Medulla oblongata (tissue), 1 donor: Measurements from ENCODE around the gene TPRX1.
"Not testable (repeated sequence)": the region's sequence is repeated elsewhere in the genome, so short reads cannot be mapped to it uniquely, and the experiment has no call there.

Experiments used
- DNase-seq: peaks from one replicate; pipeline ENCODE4 v3.0.0-alpha.2; 2015; ENCODE audit errors: extremely low spot score

The TPRX1 gene

DNA sequence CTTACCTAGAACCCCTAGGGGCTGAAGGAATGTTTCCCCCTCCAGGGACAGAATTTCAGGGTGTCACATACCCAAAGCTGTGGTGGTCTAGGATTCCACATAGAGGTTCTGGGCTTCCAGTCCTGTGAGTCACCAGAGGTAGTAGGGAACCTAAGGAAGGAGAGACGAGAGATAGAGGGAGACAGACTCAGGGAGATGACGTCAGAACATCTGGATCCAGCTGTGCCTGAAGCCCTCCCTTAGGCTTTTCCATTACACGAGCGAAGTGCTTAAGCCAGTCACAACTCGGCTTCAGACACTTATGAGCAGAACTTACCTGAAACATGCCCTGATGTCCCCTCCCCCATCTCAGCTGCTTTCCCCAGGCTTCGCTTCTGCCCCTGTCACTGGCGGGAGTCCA is 37.7 kb downstream of the TPRX1 start:
- DNase-seq = no peak

DNA sequence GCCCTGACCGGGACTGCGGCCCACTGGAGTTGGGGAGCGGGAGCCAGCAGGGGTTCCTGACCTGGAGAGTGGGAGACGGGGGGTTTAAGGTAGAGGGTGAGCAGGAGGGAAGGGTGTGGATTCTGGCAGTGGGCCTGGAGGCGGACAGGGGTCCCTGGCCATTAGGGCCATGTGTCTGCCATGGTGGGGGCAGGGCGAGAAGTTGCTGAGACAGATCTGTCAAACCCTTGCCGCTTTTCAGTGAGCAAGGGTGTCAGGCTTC is 38.1 kb downstream of the TPRX1 start:
- DNase-seq = no peak

DNA sequence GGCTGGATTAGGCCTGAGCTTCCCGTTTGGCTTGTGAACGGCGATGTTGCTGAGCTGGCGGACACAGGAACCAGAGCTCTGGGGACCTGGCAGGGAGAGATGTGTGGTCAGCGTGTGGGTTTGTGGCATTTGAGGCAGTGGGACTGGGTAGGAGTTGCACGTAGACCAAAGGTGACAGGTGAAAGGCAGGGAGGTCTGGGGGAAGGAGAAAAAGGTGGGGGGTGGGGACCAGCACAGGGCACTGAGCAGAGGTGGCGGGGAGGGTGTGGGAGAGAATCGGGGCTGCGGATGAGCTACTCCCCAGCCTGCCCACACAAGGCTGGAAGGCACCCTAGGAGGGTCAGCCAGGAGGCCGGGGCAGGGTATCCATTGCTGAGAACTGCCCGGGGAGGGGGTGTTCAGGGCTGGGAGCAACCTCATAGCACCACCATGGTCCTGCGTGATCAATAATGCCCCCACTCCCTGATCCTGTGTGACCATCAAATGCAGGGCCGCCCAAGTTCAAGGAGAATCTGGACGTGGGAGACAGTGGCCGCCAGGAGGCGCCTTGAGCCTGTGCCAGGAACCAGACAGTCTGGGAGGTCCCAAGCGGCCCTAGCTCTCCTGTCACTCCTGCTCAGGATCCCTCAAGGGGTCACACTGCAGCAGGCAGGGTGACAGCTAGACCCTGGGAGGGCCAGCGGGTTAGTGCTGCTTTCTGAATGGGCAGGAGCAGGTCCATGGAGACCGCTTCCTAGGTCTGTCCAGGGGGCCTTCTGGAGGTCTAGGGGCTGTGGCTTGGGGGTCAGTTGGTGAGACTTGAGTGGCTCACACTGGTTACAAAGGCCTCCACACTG is 38.6 kb downstream of the TPRX1 start:
- peak; percentile 76 for DNase-seq

DNA sequence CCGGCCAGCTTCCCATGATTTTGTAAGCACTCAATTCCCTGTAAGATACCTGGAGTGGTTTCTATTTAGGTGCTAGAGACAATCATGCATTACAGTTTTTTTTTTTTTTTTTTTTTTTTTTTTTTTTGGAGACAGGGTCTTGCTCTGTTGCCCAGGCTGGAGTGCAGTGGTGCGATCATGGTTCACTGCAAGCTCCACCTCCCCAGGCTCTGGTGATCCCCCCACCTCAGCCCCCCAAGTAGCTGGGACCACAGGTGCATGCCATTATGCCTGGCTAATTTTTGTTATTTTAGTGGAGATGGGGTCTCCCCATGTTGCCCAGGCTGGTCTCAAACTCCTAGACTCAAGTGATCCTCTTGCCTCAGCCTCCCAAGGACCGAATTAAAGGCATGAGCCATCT is 39.6 kb downstream of the TPRX1 start:
- DNase-seq = not testable (repeated sequence)

DNA sequence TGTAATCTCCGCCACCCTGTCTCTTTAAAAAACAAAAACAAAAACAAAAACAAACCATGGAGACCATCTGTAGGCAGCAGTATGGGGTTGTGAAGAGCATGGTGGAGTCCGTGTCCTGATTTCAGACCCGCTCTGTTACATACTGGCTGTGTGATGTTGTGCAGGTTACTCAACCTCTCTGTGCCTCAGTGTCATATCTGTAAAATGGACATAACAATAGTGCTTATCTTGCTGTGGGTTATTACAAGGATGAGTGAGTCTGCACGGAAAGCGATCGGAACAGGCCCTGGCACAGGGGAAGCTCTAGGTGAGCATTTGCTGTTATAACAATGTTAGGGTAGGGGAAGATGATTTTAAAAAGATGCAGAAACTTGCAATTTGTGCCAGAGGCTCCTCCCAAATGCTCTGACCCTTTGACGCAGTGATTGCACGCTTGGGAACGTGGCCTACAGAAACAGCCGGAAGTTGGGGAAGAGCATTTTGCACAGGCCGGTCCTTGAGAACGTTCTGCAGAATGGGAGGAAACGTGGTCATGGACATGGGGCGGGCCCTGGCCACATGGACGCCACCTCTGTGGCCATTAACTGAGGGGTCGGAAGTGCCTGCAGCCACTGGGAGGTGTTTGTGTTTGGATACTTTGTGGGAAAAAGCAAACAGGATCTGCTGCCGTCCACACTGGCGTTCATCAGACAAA is 41.6 kb downstream of the TPRX1 start:
- DNase-seq = no peak

DNA sequence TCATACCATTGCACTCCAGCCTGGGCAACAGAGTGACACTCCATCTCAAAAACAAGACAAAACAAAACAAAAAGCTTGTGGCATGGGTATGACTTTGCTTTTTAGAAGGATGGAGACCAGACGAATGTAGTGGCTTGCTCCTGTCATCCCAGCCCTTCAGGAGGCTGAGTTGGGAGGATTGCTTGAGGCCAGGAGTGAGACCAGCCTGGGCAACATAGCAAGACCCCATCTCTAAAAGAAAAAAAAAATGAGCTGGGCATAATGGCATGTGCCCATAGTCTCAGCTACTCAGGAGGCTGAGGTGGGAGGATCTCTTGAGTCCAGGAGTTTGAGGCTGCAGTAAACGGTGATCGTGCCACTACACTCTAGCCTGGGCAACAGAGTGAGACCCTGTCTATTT is 42.2 kb downstream of the TPRX1 start:
- no peak for DNase-seq

DNA sequence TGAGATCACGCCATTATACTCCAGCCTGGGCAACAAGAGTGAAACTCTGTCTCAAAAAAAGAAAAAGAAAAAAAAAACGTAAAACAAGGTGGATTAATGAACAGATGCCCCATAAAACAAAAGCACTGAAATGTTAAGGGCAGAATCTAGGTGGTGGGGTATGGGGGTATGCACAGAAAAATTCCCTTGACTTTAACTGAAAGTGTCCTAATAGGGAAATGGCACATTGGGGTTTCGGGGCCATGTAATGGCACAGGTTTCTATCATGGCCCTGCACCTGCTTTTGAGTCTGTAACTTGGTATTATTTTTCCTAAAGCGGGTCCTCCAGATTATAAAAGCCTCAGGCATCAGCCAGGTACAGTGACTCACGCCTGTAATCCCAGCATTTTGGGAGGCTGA is 42.8 kb downstream of the TPRX1 start:
- no peak for DNase-seq

DNA sequence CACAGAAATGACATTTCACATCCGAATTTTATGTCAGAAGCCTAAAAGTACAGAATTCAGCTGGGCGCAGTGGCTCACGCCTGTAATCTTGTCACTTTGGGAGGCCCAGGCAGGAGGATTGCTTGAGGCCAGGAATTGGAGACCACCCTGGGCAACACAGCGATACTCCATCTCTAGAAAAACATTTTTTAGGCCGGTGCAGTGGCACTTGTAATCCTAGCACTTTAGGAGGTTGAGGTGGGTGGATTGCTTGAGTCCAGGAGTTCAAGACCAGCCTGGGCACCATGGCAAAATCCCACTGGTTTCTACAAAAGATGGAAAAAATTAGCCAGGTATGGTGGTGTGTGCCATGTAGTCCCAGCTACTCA is 43.7 kb downstream of the TPRX1 start:
- DNase-seq = no peak

DNA sequence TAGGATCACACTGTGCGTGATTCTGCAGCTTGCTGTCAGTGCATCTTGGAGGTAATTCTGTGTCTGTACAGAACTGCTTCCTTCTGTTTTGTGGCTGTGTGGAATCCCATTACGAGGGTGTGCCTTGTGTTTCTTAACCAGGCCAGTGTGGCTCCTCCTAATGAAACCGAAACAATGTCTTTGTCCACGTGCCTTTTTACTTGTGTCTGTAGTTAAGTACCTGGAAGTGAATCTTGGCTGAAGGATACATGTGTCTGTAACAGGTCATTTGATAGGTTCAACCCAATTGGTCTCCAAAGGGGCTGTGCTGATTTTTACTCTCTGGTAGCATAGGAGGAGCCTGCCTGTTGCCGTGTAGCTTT is 45.9 kb downstream of the TPRX1 start:
- no peak for DNase-seq

DNA sequence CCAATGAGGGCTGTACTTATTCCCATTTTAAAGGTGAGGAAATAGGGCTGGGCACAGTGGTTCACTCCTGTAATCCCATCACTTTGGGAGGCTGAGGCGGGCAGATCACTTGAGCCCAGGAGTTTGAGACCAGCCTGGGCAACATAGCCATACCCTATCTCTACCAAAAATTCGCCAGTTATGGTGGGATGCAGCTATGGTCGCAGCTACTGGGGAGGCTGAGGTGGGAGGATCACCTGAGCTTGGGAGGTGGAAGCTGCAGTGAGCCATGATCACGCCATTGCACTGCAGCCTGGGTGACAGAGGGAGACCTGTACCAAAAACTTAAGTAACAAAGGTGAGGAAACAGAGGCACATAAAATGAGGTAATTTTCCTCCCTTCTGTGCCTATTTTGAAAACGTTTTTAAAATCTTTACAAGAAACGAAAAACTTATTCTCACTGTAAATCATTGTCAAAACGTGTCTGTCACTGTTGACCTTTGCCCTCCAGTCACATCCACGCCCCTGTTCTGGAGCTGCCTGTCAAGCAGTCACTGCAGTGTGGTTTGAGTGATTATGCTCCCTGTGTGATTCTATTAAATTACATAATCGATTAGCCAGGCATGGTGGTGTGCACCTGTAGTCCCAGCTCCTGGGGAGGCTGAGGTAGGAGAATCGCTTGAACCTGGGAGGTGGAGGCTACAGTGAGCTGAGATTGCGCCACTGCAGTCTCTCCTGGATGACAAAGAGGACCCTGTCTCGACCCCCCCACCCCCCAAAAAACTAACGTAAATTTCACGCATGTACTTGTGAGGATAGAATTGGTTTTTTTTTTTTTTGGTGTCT is 46.5 kb downstream of the TPRX1 start:
- DNase-seq = no peak

DNA sequence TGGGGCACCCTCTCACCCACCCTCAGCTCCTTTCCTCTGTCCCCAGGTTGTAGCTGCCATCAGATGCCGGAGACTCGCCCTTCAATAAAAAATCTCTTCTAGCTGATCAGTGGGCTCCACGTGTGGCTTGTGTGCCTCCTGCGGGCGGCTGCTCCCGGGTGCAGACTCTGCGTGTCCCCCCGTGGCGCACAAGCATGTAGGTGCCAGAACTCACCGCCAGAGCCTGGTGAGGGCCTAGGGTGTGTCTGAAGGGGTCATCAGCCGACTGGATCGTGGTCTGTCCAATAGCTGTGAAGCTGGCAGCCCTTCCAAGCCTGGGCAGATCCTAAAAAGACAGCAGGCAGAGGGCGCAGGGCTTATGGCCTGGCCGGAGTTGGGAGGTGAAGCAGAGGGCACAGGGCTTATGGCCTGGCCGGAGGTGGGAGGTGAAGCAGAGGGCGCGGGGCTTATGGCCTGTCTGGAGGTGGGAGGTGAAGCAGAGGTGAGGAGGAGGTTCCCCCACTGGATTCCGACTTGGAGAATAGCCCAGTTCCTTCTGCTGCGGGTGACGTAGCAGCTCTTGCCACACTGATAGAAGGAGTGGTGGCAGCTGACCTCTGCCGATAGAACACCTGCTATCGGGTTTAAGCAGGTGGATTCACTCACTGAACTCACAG is 47.3 kb downstream of the TPRX1 start:
- DNase-seq = no peak

DNA sequence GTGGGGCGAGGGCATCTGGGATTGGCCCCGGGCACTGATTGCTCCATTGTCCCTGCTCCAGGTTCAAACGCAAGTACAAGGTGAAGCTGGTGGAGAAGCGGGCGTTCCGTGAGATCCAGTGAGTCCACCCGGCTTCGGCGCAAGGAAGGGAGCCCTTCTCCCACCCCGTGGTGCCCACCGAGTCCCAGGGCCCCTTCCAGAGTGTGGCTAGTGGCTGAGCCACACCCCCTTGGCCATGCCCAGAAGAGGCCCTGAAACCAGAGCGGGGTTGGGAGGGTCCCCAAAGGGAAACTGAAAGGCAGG is 47.8 kb downstream of the TPRX1 start:
- no peak for DNase-seq

DNA sequence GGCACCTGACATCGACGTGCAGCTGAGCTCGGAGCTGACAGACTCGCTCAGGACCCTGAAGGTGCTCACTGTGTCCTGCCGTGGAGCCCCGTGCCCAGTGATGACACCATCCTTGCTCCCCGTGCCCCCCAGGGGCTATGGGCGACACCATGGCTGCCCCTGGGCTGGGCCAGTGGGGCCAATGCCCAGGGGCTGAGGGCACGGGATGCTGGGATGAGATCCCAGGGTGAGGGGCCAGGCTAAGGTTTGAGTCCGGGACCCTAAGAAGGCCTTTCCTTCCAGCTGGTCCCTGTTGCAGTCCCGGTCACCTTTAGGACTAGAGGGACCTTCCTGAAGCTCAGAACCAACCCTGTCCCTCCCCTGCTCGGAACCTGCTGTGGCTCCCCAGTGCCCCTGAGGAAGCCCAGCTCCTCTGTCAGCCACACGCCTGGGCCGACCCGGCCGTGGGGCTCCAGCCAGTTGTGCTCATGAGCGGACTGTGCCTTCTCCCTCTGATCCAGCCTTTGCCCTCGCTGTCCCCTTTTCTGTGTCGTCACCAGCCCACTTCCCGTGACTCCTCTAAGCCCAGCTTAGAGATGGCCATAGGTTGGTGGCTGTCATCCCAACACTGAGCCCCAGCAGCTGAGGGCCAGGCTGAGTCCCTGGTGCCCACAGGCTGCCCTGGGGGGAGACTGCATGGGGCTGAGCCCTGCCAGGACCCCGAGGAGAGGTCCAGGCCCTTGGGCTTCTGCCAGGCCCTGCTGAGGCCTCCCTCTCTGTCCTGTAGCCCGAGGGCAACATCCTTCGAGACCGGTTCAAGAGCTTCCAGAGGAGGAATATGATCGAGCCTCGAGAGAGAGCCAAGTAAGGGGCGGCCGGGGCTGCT is 48.4 kb downstream of the TPRX1 start:
- DNase-seq = no peak

DNA sequence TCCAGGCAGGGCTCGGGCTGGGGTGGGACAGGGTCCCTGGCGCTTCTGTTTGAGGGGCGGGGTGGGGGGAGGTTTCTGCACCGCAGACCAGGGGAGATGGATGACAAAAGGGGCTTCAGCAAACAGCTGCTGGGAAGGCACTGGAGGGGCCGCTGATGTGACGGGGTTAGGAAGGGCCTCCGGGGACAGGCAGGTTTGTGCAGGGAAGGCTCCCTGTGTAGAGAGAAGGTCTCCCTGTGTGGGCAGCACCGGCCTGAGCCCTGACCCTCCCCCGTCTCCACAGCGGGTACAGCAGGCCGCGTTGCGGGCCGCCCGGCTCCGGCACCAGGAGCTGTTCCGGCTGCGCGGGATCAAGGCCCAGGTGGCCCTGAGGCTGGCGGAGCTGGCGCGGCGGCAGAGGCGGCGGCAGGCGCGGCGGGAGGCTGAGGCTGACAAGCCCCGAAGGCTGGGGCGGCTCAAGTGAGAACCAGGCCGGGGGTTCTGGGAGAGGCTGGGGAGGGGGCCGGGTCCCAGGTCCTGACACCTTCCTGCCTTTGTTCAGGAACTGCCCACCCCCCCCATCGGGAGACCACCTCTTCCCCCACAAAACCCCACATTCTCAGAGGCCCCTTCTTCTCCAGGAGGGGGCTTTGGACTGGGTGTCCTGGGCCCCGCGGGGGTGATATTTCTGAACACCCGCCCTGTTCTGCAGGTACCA is 49.1 kb downstream of the TPRX1 start:
- no peak for DNase-seq

DNA sequence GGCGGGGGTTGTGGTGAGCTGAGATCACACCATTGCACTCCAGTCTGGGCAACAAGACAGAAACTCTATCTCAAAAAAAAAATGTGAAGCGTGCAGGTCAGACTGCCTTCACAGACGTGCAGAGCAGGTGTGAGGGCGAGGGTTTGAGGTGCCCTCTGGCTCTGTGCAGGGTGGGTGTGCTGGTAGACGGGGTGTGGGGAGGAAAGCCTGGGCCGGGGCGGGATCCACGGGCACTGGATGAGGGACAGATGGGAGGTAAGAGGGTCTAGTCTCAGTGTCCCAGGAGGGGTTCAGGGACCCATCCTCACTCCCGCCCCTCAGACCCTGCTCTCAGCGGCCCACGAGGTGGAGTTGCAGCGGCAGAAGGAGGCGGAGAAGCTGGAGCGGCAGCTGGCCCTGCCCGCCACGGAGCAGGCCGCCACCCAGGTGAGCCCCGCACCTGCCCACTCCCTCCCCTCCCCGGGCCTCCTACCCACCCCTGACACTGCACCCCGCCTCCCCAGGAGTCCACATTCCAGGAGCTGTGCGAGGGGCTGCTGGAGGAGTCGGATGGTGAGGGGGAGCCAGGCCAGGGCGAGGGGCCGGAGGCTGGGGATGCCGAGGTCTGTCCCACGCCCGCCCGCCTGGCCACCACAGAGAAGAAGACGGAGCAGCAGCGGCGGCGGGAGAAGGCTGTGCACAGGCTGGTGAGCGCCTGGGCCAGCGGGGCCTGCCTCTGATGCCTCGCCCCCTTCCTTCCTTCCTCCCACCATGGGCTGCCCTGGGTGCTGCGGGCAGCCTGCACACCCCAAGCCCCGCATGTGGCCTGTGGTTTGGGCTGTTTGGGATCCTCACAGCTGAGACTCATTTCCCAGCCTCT is 49.9 kb downstream of the TPRX1 start:
- DNase-seq = no peak

DNA sequence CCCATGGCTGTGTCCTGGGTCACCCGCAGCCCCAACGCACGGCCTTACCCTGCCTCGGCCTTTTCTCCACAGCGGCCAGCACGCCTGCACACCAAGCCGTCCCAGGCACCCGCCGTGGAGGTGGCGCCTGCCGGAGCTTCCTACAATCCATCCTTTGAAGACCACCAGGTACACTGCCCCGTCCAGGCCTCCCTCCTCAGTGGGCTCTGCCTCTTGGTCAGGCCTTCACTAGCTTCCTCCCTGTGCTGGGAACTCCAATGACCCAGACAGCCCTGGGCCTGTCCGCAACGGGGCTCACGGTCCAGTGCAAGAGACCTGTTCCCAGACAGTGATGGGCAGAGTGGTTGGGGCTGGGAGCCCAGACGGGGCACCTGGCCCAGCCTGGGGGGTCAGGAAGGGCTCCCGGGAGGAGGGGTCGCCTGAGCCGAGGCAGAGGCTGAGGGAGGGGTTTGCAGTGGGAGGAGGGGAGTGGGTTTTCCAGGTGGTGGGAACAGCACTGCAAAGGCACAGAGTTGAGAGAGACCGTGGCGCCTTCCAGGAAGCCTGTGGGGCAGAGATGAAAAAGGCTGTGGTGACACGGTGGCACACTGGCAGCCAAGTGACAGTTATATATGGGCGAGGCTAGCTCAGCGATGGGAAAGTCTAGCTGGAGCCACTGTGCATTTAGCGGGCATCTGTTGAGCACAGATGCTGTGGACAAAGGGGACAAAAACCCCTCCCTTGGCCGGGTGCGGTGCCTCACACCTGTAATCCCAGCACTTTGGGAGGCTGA is 51.7 kb downstream of the TPRX1 start:
- DNase-seq = no peak
